NCI-H2081 (cell line): Measurements from ENCODE around the gene UPP1.

Experiments
- DNase-seq, 2 experiments: peaks; one replicate each; lab custom pipeline; 2025; lab: John Stamatoyannopoulos, UW

UPP1 gene

GRCh38 chr7:48085942-48086341 is 3.1 kb upstream of the UPP1 start:
- DNase-seq: no peak

- DNase-seq: no peak
Measured at GRCh38 chr7:48087349-48087748, 1.7 kb upstream of the UPP1 start.

- peak in 1 of 2 experiments; percentile 26 for DNase-seq
Measured at GRCh38 chr7:48088559-48089045, 463 bp upstream of the UPP1 start.

GRCh38 chr7:48090095-48090805 is 1.2 kb downstream of the UPP1 start:
- DNase-seq: no peak

GRCh38 chr7:48091506-48092433 is 2.7 kb downstream of the UPP1 start:
- no peak for DNase-seq

- DNase-seq: no peak
Measured at GRCh38 chr7:48094861-48095293, 5.8 kb downstream of the UPP1 start.

- no peak for DNase-seq
Measured at GRCh38 chr7:48096273-48096672, 7.2 kb downstream of the UPP1 start.

- no peak for DNase-seq
Measured at GRCh38 chr7:48097521-48098231, 8.6 kb downstream of the UPP1 start.

GRCh38 chr7:48098846-48099245 is 9.8 kb downstream of the UPP1 start:
- DNase-seq: no peak

GRCh38 chr7:48099781-48100180 is 10.7 kb downstream of the UPP1 start:
- DNase-seq: no peak

- DNase-seq: no peak
Measured at GRCh38 chr7:48101352-48101751, 12.3 kb downstream of the UPP1 start.

- DNase-seq: peak in 1 of 2 experiments; percentile 49
Measured at GRCh38 chr7:48101968-48102367, 12.9 kb downstream of the UPP1 start.

- no peak for DNase-seq
Measured at GRCh38 chr7:48102530-48102929, 13.5 kb downstream of the UPP1 start.

- DNase-seq: no peak
Measured at GRCh38 chr7:48105045-48105444, 16.0 kb downstream of the UPP1 start.

- DNase-seq: no peak
Measured at GRCh38 chr7:48106906-48107659, 18.0 kb downstream of the UPP1 start.

GRCh38 chr7:48107926-48108472 is 18.9 kb downstream of the UPP1 start:
- no peak for DNase-seq

GRCh38 chr7:48108959-48109847 is 20.1 kb downstream of the UPP1 start:
- DNase-seq: no peak

- peak; percentile 43 to 68 for DNase-seq
Measured at GRCh38 chr7:48109848-48110663, 21.0 kb downstream of the UPP1 start.

GRCh38 chr7:48110868-48111267 is 21.8 kb downstream of the UPP1 start:
- DNase-seq: no peak
